GM23338 (cell line): Measurements from ENCODE around the gene HMOX1. TPM values are rescaled to one million over a fixed set of nuclear protein-coding genes. Genes with fewer than 3 reads are reported as not detected.

Experiments
- ATAC-seq: fragments of 200-7000 bp; cut with Tn5 transposase; 3 replicates; pipeline ENCODE4 v1.9.1; 2020
- DNase-seq: peaks from one replicate; pipeline ENCODE4 v3.0.0-alpha.2; 2015; ENCODE audit warnings: low spot score
- H2AFZ ChIP-seq: fragments of 200-600 bp; sonication (generic); 2 replicates; pipeline ENCODE4 v1.8.0; 2016; ENCODE audit warnings: antibody characterized with exemption, mild to moderate bottlenecking, moderate library complexity
- H3F3A ChIP-seq: fragments of 200-600 bp; sonication (generic); replicated peaks from 2 replicates; pipeline ENCODE4 v1.8.0; 2017; ENCODE audit warnings: antibody characterized with exemption, mixed run types, low read depth
- H3K27ac ChIP-seq: fragments of 200-600 bp; sonication (generic); 2 replicates; pipeline ENCODE4 v1.6.1; 2016; ENCODE audit warnings: low read depth
- H3K27me3 ChIP-seq: fragments of 200-600 bp; sonication (generic); 2 replicates; pipeline ENCODE4 v1.8.0; 2016; ENCODE audit warnings: mild to moderate bottlenecking, mixed run types, moderate library complexity; ENCODE audit not compliant: insufficient read depth
- H3K36me3 ChIP-seq: fragments of 200-600 bp; sonication (generic); 2 replicates; pipeline ENCODE4 v1.8.0; 2016; ENCODE audit warnings: mild to moderate bottlenecking; ENCODE audit not compliant: insufficient read depth
- H3K4me1 ChIP-seq: fragments of 200-600 bp; sonication (generic); 2 replicates; pipeline ENCODE4 v1.8.0; 2016; ENCODE audit warnings: mild to moderate bottlenecking, moderate library complexity; ENCODE audit not compliant: insufficient read depth
- H3K4me2 ChIP-seq: fragments of 200-600 bp; sonication (generic); 2 replicates; pipeline ENCODE4 v1.7.1; 2017; ENCODE audit warnings: mixed run types
- H3K4me3 ChIP-seq: fragments of 200-600 bp; sonication (generic); 2 replicates; pipeline ENCODE4 v1.6.1; 2016; ENCODE audit warnings: mixed run types
- H3K79me2 ChIP-seq: fragments of 200-600 bp; sonication (generic); replicated peaks from 2 replicates; pipeline ENCODE4 v1.8.0; 2017; ENCODE audit warnings: mild to moderate bottlenecking; ENCODE audit not compliant: insufficient read depth
- H3K9me2 ChIP-seq: fragments of 200-600 bp; sonication (generic); 2 replicates; pipeline ENCODE4 v1.8.0; 2017; ENCODE audit not compliant: insufficient read depth
- H4K20me1 ChIP-seq: fragments of 200-600 bp; sonication (generic); replicated peaks from 2 replicates; pipeline ENCODE4 v1.8.0; 2017; ENCODE audit warnings: mild to moderate bottlenecking; ENCODE audit not compliant: insufficient read depth
- H3K27ac Mint-ChIP-seq: 2 replicates; pipeline ENCODE4 v1.8.0; 2020; ENCODE audit warnings: inconsistent platforms, mild to moderate bottlenecking, moderate library complexity, mixed read lengths
- H3K27me3 Mint-ChIP-seq: 3 replicates; pipeline ENCODE4 v1.8.0; 2022; ENCODE audit warnings: low read depth, mild to moderate bottlenecking, moderate library complexity, mixed read lengths, inconsistent platforms; ENCODE audit not compliant: insufficient read depth, poor library complexity
- H3K36me3 Mint-ChIP-seq: 3 replicates; pipeline ENCODE4 v1.8.0; 2021; ENCODE audit warnings: low read depth, mild to moderate bottlenecking, inconsistent platforms, moderate library complexity, mixed read lengths
- H3K4me1 Mint-ChIP-seq: 3 replicates; pipeline ENCODE4 v1.8.0; 2020; ENCODE audit warnings: mild to moderate bottlenecking, inconsistent platforms, mixed read lengths
- H3K4me3 Mint-ChIP-seq: 3 replicates; pipeline ENCODE4 v1.8.0; 2021; ENCODE audit warnings: moderate library complexity, mild to moderate bottlenecking, inconsistent platforms, mixed read lengths
- H3K9me3 Mint-ChIP-seq: 3 replicates; pipeline ENCODE4 v1.8.0; 2020; ENCODE audit warnings: moderate library complexity, mild to moderate bottlenecking, inconsistent platforms, mixed read lengths
- CREB1 ChIP-seq: fragments of 250-450 bp; sonication (Bioruptor Pico); IDR thresholded peaks from 2 replicates; pipeline ENCODE4 v1.5.0; 2020; ENCODE audit warnings: low read depth, mild to moderate bottlenecking, moderate library complexity
- CTCF ChIP-seq, 2 experiments: fragments of 200-600 bp in 1 of 2; sonication (generic) in 1 of 2; conservative IDR thresholded peaks; 2 replicates each; pipeline versions ENCODE4 v1.5.1 to v1.6.1; 2016 to 2017; ENCODE audit warnings: antibody characterized with exemption in 2 of 2, low read depth in 2 of 2, mild to moderate bottlenecking in 2 of 2, moderate library complexity in 1 of 2
- ETS1 ChIP-seq: IDR thresholded peaks from 2 replicates; pipeline ENCODE4 v1.6.1; 2016; ENCODE audit warnings: antibody characterized with exemption
- EZH2 ChIP-seq: fragments of 200-600 bp; sonication (generic); IDR thresholded peaks from one replicate; pipeline ENCODE4 v1.8.0; 2017; ENCODE audit warnings: antibody characterized with exemption, mild to moderate bottlenecking, low read depth; ENCODE audit not compliant: unreplicated experiment
- JUNB ChIP-seq: IDR thresholded peaks from one replicate; pipeline ENCODE4 v1.6.1; 2016; ENCODE audit warnings: antibody characterized with exemption; ENCODE audit not compliant: unreplicated experiment
- POLR2AphosphoS5 ChIP-seq: IDR thresholded peaks from 2 replicates; pipeline ENCODE4 v1.6.1; 2016; ENCODE audit warnings: antibody characterized with exemption, low read depth
- REST ChIP-seq: IDR thresholded peaks from one replicate; pipeline ENCODE4 v1.6.1; 2018; ENCODE audit warnings: antibody characterized with exemption; ENCODE audit not compliant: unreplicated experiment
- STAT1 ChIP-seq: IDR thresholded peaks from one replicate; pipeline ENCODE4 v1.6.1; 2016; ENCODE audit warnings: antibody characterized with exemption; ENCODE audit not compliant: unreplicated experiment
- ZNF114 ChIP-seq: fragments of 250-450 bp; sonication (Bioruptor Pico); IDR thresholded peaks from 2 replicates; pipeline ENCODE4 v1.5.0; 2020; ENCODE audit warnings: mild to moderate bottlenecking, moderate library complexity
- ZNF331 ChIP-seq: fragments of 250-450 bp; sonication (Bioruptor Pico); IDR thresholded peaks from 2 replicates; pipeline ENCODE4 v1.5.0; 2020; ENCODE audit warnings: low read depth, mild to moderate bottlenecking, moderate library complexity
- ZNF462 ChIP-seq: fragments of 250-450 bp; sonication (Bioruptor Pico); IDR thresholded peaks from 2 replicates; pipeline ENCODE4 v1.5.0; 2020; ENCODE audit warnings: mild to moderate bottlenecking, moderate library complexity
- polyA plus RNA-seq: library from polyadenylated mRNA; unstranded; fragments of >200 nt; fragmentation: Nextera tagmentation; extraction: Ambion mirVana; gene quantifications from 2 replicates; pipeline ENCODE4 v1.2.1, GENCODE V29; 2016
- total RNA-seq: library from RNA; depleted of rRNA; stranded (reverse); fragments of >200 nt; shearing (Covaris generic); gene quantifications from 2 replicates; pipeline ENCODE4 v1.2.3, GENCODE V29; 2014

HMOX1 gene
- total and polyA plus RNA-seq, 2 experiments from 2014 or later, result 10.9 to 22.6 TPM

- Histone ChIP-seq H3K36me3 (peaks cover 93% of the 10 kb centered on the region), H4K20me1 (peaks cover 12% of the 10 kb centered on the region), H3K4me3 (no peak overlapping the region), H3K9me2 (no peaks in the 10 kb centered on the region), H3K4me1 (no peaks in the 10 kb centered on the region), H3K4me2 (no peak overlapping the region), H3K79me2 (peaks cover 31% of the 10 kb centered on the region), H3K27ac (no peak overlapping the region), H3F3A (0 out of 2 replicates have a peak, but pooled peaks cover 4% of the 10 kb centered on the region), H2AFZ (no peak overlapping the region), H3K27me3 (no peaks in the 10 kb centered on the region)
- ATAC-seq (no peak), DNase-seq (no peak)
- H3K27me3 Mint-ChIP-seq, result peaks cover 13% of the 10 kb centered on the region
- H3K4me3 Mint-ChIP-seq, result no peak overlapping the region
- TF ChIP-seq POLR2AphosphoS5 (no peak), ZNF331 (no peak), ZNF462 (CRISPR knock-in tag) (no peak), CTCF (conservative IDR thresholded peaks at IDR 0.05; ENCODE audit: low read depth in 2 of 2) (no peak), REST (no peak), EZH2 (no peak), STAT1 (no peak), JUNB (no peak), ETS1 (no peak), CREB1 (no peak), ZNF114 (CRISPR knock-in tag) (no peak)
- peaks cover 100% of the 10 kb centered on the region for H3K36me3 Mint-ChIP-seq
- H3K9me3 Mint-ChIP-seq, result no peaks in the 10 kb centered on the region
- peaks cover 7% of the 10 kb centered on the region for H3K4me1 Mint-ChIP-seq
- no peak overlapping the region; the same call in 1 of the 2 replicates for H3K27ac Mint-ChIP-seq
Observed at GRCh38 chr22:35407362-35407761, 26.5 kb downstream of the HMOX1 start.
